ENCODE results near the gene RUFY4.
"Not testable (repeated sequence)": the region's sequence is repeated elsewhere in the genome, so short reads cannot be mapped to it uniquely, and the experiment has no call there.

The RUFY4 gene

GRCh38 chr2:218082586-218083351, 13.7 kb downstream of the RUFY4 start:
- no peak for DNase-seq

GRCh38 chr2:218083352-218083676, 14.3 kb downstream of the RUFY4 start:
- DNase-seq: no peak

GRCh38 chr2:218086478-218086877, 17.4 kb downstream of the RUFY4 start:
- no peak for DNase-seq

GRCh38 chr2:218089259-218089658, 20.2 kb downstream of the RUFY4 start:
- no peak for DNase-seq

- no peak for DNase-seq
Observed at GRCh38 chr2:218091746-218092145, 22.7 kb downstream of the RUFY4 start.

GRCh38 chr2:218093879-218094278, 24.8 kb downstream of the RUFY4 start:
- no peak for DNase-seq

- no peak for DNase-seq
Observed at GRCh38 chr2:218095853-218096252, 26.8 kb downstream of the RUFY4 start.

GRCh38 chr2:218097975-218098374, 28.9 kb downstream of the RUFY4 start:
- no peak for DNase-seq

- DNase-seq: not testable (repeated sequence)
Observed at GRCh38 chr2:218108834-218109233, 39.8 kb downstream of the RUFY4 start.

- DNase-seq: not testable (repeated sequence)
Observed at GRCh38 chr2:218121789-218122188, 52.7 kb downstream of the RUFY4 start.

- not testable (repeated sequence) for DNase-seq
Observed at GRCh38 chr2:218122286-218122685, 53.2 kb downstream of the RUFY4 start.

GRCh38 chr2:218123986-218124385, 54.9 kb downstream of the RUFY4 start:
- DNase-seq: no peak

- DNase-seq: no peak
Observed at GRCh38 chr2:218125095-218125494, 56.0 kb downstream of the RUFY4 start.

- peak in 5 of 56 donors; percentile 0 to 11 (median 3) for DNase-seq
Observed at GRCh38 chr2:218125626-218126080, 56.6 kb downstream of the RUFY4 start, which contains the start of gene CXCR2. Gene CXCR2 (plus strand): TSS chr2:218126028. CDS start chr2:218134802, 8,774 bp downstream.

GRCh38 chr2:218127929-218128455, 58.9 kb downstream of the RUFY4 start:
- no peak for DNase-seq

- no peak for DNase-seq
Observed at GRCh38 chr2:218128781-218129457, 59.9 kb downstream of the RUFY4 start.

GRCh38 chr2:218129458-218130135, 60.5 kb downstream of the RUFY4 start:
- no peak for DNase-seq

GRCh38 chr2:218130377-218130776, 61.3 kb downstream of the RUFY4 start:
- DNase-seq: no peak

GRCh38 chr2:218130822-218131221, 61.8 kb downstream of the RUFY4 start:
- DNase-seq: no peak

- no peak for DNase-seq
Observed at GRCh38 chr2:218137514-218137913, 68.5 kb downstream of the RUFY4 start.

- no peak for DNase-seq
Observed at GRCh38 chr2:218138047-218138446, 69.0 kb downstream of the RUFY4 start.

Measured in amygdala (tissue), 56 donors.